Testis (tissue), 3 donors: ENCODE measurements around the gene CCDC82. TPM values are rescaled to one million over a fixed set of nuclear protein-coding genes. Genes with fewer than 3 reads are reported as not detected.

Experiments used
- DNase-seq: peaks from one replicate; pipeline ENCODE4 v3.0.0-alpha.2; 2019
- H3K27ac ChIP-seq, 2 donors: fragments of 200-600 bp; sonication (generic); one replicate each; pipeline ENCODE4 v1.5.1; 2019
- H3K27me3 ChIP-seq: fragments of 200-600 bp; sonication (generic); one replicate; pipeline ENCODE4 v1.5.1; 2019
- H3K36me3 ChIP-seq: fragments of 200-600 bp; sonication (generic); one replicate; pipeline ENCODE4 v1.5.1; 2017; ENCODE audit warnings: low read depth; ENCODE audit errors: missing control alignments
- H3K4me1 ChIP-seq: fragments of 200-600 bp; sonication (generic); one replicate; pipeline ENCODE4 v1.5.1; 2019
- H3K4me3 ChIP-seq, 2 donors: fragments of 200-600 bp; sonication (generic); one replicate each; pipeline ENCODE4 v1.5.1; 2017 to 2019
- H3K9me3 ChIP-seq: fragments of 200-600 bp; sonication (generic); one replicate; pipeline ENCODE4 v1.5.1; 2017
- POLR2A ChIP-seq: fragments of 450-650 bp; IDR thresholded peaks from one replicate; pipeline ENCODE4 v1.6.1; 2017; ENCODE audit warnings: antibody characterized with exemption, mild to moderate bottlenecking, moderate library complexity
- WGBS, 2 donors: methylation state at CpG; one replicate each; pipeline ENCODE4 v1.1.5; 2018; 5-methylcytosine and 5-hydroxymethylcytosine counted together
- intact Hi-C: fragments of 100-400 bp; cut with DNase I; formaldehyde crosslinking; loops from one replicate; pipeline ENCODE4 v1.15.1; 2023; ENCODE audit warnings: low total_unique reads
- polyA plus RNA-seq: library from polyadenylated mRNA; stranded (reverse); fragments of 350-450 nt; fragmentation: Illumina TruSeq; extraction: RNeasy Lipid Tissue Mini Kit (QIAGEN cat#74804); gene quantifications from one replicate; pipeline ENCODE4 v1.2.3, GENCODE V29; 2014; ENCODE audit warnings: low read depth, low replicate concordance; ENCODE audit not compliant: insufficient read depth
- total RNA-seq, 2 donors: library from RNA; depleted of rRNA; stranded (reverse); fragments of >200 nt; gene quantifications; one replicate each; pipeline ENCODE4 v1.2.3, GENCODE V29; 2016
- TF ChIP-seq, protein P1 (sequence below), 3 experiments: fragments of 450-650 bp in 2 of 3; fragments of 200-600 bp in 1 of 3; sonication (generic) in 1 of 3; IDR thresholded peaks; one replicate each; pipeline ENCODE4 v1.5.1; 2016 to 2019; ENCODE audit warnings: antibody characterized with exemption in 3 of 3, mild to moderate bottlenecking in 2 of 3, moderate library complexity in 1 of 3

The CCDC82 gene
- total and polyA plus RNA-seq, 3 donors from 2014 or later = 36.6 to 50.9 (median 42.5) TPM

DNA sequence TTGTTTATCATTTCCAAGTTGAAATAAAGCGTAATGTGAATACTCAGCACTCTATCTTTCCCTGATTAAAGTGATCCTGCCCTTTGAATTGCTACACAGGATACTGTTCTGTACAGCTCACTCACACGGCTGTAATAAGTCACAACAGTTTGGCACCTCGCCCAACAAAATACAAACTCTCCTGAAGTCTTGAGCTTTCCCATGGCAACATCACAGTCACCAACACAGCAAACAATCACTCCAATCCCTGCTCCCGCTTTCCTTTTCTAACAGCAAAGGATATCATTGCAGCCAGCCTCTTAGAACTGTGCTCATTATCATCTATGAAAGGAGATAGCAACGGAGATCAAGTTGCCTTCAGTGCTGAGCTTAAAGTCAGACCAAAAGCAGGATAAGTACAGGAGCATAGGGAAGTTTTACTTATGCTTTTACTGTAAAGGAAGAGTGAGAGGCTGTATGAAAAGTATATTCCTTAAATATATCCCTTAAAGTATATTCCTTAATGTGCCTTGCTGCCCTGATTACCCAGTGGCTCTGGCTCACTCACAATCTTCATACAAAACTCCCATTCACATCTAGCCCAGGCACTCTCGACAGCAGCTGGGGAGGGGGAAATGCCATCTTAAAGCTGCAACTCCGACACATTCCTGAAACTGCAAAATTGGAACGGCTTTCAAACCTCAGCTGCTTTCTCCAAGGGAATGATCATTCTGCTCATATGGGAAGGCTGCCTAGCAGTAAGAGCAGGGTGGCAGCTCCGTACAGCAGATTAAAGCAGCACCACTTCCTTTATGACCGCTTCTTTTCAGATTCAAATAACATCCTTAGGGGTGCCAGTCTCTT lies 82.6 kb downstream of the CCDC82 start:
- peak; percentile 79 for DNase-seq
- no peak overlapping the region for H3K4me3 ChIP-seq
- peaks cover 33% of the 10 kb centered on the region for H3K4me1 ChIP-seq
- 24 to 34% methylated on average over 10 of the region's 10 CpGs for WGBS, 2 donors
- H3K36me3 ChIP-seq = no peaks in the 10 kb centered on the region
- no peaks in the 10 kb centered on the region for H3K9me3 ChIP-seq
- peak overlapping the region; percentile 72 to 74 for H3K27ac ChIP-seq
- H3K27me3 ChIP-seq = no peaks in the 10 kb centered on the region
- intact Hi-C loops = no loop called here
- TF ChIP-seq, protein P1, sequence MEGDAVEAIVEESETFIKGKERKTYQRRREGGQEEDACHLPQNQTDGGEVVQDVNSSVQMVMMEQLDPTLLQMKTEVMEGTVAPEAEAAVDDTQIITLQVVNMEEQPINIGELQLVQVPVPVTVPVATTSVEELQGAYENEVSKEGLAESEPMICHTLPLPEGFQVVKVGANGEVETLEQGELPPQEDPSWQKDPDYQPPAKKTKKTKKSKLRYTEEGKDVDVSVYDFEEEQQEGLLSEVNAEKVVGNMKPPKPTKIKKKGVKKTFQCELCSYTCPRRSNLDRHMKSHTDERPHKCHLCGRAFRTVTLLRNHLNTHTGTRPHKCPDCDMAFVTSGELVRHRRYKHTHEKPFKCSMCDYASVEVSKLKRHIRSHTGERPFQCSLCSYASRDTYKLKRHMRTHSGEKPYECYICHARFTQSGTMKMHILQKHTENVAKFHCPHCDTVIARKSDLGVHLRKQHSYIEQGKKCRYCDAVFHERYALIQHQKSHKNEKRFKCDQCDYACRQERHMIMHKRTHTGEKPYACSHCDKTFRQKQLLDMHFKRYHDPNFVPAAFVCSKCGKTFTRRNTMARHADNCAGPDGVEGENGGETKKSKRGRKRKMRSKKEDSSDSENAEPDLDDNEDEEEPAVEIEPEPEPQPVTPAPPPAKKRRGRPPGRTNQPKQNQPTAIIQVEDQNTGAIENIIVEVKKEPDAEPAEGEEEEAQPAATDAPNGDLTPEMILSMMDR (IDR thresholded peaks at IDR 0.05) = no peak
- TF ChIP-seq POLR2A = no peak

DNA sequence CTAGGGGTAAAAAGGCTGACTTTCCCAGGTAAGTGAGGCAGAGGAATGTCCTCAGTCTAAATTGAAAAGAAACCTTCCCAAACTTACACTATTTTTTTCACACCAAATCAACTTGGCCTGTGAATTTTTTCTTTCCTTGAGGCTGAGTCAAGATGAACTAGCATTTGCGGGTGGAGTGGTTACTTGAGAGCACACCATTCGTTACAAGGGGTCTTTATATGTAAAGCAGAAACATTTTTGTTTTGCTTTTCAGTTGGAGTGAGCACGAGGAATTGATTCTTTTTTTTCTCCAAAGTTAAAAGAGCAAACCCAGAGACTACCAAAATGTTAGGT lies 83.1 kb downstream of the CCDC82 start:
- no peak for DNase-seq
- Histone ChIP-seq H3K27me3 (no peaks in the 10 kb centered on the region), H3K4me3 (no peak overlapping the region), H3K36me3 (no peaks in the 10 kb centered on the region), H3K9me3 (no peaks in the 10 kb centered on the region), H3K27ac (peak overlapping the region; percentile 72 to 74), H3K4me1 (peaks cover 33% of the 10 kb centered on the region)
- 21 to 35% methylated on average over 3 of the region's 3 CpGs for WGBS, 2 donors
- intact Hi-C loops = no loop called here
- TF ChIP-seq, protein P1 (IDR thresholded peaks at IDR 0.05) = no peak
- TF ChIP-seq POLR2A = no peak

DNA sequence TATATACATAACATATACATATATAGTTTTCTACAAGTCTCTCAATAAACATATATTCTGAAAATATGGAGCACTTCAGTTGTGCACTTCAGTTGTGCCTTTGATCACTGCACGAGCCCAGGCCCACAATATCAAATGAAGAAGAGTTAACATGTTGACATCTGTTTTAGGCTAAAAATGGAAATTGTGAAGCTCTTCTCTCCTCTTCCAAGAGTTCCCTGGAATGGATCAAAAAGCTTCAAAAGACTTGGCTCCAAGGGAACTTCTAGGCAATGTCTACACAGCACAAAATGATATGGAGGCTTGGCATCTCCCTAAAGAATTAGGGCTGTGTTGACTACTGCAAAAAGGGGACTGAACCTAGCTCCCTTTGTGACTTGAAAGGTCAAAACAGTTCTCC lies 83.6 kb downstream of the CCDC82 start:
- no peak for DNase-seq
- TF ChIP-seq, protein P1 (IDR thresholded peaks at IDR 0.05) = no peak
- no peak for TF ChIP-seq POLR2A
- 61 to 70% methylated on average over 1 of the region's 1 CpG for WGBS, 2 donors
- Histone ChIP-seq H3K36me3 (no peaks in the 10 kb centered on the region), H3K4me1 (peaks cover 33% of the 10 kb centered on the region), H3K9me3 (no peaks in the 10 kb centered on the region), H3K27me3 (no peaks in the 10 kb centered on the region), H3K4me3 (no peak overlapping the region), H3K27ac (peak overlapping the region; percentile 72 to 74)
- intact Hi-C loops = no loop called here

DNA sequence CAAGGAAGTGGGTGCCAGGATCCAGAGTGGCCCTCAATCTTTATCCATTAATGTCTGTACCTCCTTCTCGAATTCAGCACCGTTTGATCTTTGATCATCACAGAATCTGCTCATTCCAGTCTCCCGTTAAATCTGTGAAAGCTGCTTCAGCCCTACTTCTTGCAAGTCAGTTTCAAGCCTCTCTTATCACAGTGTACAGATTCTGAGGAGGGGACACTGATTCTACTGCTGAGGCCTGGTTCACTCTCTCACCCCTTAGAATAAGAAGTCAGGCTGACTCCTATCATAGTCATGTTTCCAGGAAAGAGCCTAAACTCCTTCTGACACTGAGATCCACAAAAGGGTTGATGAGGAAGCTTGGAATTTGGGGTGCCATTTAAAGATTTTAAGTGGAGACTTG lies 85.7 kb downstream of the CCDC82 start:
- Histone ChIP-seq H3K36me3 (no peaks in the 10 kb centered on the region), H3K4me1 (peaks cover 34% of the 10 kb centered on the region), H3K27me3 (no peaks in the 10 kb centered on the region), H3K9me3 (no peaks in the 10 kb centered on the region), H3K27ac (peak overlapping the region in 1 of 2 donors; percentile 26), H3K4me3 (no peak overlapping the region)
- DNase-seq = no peak
- WGBS, 2 donors = 61 to 83% methylated on average over 3 of the region's 3 CpGs
- intact Hi-C loops = no loop called here
- no peak for TF ChIP-seq POLR2A
- TF ChIP-seq, protein P1 (IDR thresholded peaks at IDR 0.05) = no peak

DNA sequence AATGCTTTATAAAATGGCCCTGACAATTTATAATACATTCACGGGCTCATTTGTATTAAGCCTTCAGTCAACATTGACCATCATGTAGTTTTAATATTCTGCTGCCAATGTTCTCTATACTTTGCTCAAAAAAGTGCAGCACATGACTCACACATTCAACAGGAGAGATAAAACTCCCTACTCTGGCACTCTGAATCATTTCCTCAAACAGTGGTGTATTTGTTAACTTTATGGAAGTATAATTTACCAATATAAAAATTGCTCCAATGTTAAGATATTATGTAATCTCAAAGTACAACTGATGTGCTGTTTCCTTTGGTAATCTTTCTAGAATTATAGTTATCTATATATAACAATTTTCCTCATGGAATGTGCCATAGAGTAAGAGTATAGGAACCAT lies 86.6 kb downstream of the CCDC82 start:
- Histone ChIP-seq H3K9me3 (no peaks in the 10 kb centered on the region), H3K36me3 (no peaks in the 10 kb centered on the region), H3K27ac (peak overlapping the region in 1 of 2 donors; percentile 26), H3K4me3 (no peak overlapping the region), H3K27me3 (no peaks in the 10 kb centered on the region), H3K4me1 (peaks cover 32% of the 10 kb centered on the region)
- WGBS, 2 donors = 44 to 54% methylated on average over 1 of the region's 1 CpG
- intact Hi-C loops = no loop called here
- DNase-seq = no peak
- TF ChIP-seq POLR2A = no peak
- TF ChIP-seq, protein P1 (IDR thresholded peaks at IDR 0.05) = no peak
